ENCODE measurements around the gene KIAA1328. TPM values are rescaled to one million over a fixed set of nuclear protein-coding genes. Genes with fewer than 3 reads are reported as not detected.

KIAA1328 gene
- total RNA-seq, 3 donors from 2014 or later = 17.4 to 36.1 (median 25.6) TPM

DNA sequence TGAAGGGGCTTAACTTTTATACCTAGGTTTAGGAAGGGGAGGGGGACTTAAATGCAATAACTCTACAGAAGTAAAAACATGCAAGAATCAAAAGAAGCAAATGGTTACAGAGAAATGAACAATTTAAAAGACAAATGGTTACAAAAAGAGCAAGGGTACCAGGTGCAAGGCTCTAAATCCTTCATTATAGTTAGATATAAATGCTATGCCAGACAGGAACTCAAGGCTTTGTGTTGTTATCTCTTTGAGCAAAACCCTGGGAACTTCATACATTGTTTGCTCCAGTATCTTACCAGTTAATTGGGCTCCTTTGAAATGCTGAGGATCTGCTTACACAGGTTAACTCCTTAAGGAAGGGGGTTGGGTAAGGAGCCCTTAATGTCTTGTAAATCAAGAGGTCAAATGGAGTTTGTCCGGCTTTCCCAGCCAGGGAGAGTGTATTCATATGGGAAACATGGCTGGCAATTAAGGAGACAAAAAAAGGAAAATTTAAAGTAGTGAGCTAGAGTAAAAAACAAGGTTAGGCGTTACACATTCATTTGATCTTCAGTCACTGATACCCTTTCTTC, 389.2 kb downstream of the KIAA1328 start:
- Histone ChIP-seq H3K9me3 (peaks cover 5 to 8% of the 10 kb centered on the region in 2 donors), H3K27ac (no peak overlapping the region), H3K36me3 (no peaks in the 10 kb centered on the region), H3K4me1 (no peaks in the 10 kb centered on the region), H3K4me3 (no peak overlapping the region), H3K27me3 (no peaks in the 10 kb centered on the region)
- intact Hi-C loops (cut with DNase I; ENCODE audit: low total_unique reads) = no loop called here
- no peak for DNase-seq (ENCODE audit: low spot score in 2 of 2)
- TF ChIP-seq, protein P1, sequence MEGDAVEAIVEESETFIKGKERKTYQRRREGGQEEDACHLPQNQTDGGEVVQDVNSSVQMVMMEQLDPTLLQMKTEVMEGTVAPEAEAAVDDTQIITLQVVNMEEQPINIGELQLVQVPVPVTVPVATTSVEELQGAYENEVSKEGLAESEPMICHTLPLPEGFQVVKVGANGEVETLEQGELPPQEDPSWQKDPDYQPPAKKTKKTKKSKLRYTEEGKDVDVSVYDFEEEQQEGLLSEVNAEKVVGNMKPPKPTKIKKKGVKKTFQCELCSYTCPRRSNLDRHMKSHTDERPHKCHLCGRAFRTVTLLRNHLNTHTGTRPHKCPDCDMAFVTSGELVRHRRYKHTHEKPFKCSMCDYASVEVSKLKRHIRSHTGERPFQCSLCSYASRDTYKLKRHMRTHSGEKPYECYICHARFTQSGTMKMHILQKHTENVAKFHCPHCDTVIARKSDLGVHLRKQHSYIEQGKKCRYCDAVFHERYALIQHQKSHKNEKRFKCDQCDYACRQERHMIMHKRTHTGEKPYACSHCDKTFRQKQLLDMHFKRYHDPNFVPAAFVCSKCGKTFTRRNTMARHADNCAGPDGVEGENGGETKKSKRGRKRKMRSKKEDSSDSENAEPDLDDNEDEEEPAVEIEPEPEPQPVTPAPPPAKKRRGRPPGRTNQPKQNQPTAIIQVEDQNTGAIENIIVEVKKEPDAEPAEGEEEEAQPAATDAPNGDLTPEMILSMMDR (IDR thresholded peaks at IDR 0.05) = no peak
- TF ChIP-seq POLR2AphosphoS5 (IDR thresholded peaks at IDR 0.05) (no peak), POLR2A (IDR thresholded peaks at IDR 0.05) (no peak)

DNA sequence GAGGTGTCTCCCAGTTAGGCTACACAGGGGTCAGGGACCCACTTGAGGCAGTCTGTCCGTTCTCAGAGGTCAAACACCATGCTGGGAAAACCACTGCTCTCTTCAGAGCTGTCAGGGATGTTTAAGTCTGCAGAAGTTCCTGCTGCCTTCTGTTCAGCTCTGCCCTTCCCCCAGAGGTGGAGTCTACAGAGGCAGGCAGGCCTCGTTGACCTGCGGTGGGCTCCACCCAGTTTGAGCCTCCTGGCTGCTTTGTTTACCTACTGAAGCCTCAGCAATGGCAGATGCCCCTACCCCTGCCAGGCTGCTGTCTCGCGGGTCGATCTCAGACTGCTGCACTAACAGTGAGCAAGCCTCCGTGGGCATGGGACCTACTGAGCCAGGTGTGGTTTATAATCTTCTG, 390.3 kb downstream of the KIAA1328 start:
- no peaks in the 10 kb centered on the region for H3K27me3 ChIP-seq
- H3K4me1 ChIP-seq = no peaks in the 10 kb centered on the region
- peaks cover 4 to 8% of the 10 kb centered on the region in 2 donors for H3K9me3 ChIP-seq
- no peak overlapping the region for H3K27ac ChIP-seq
- TF ChIP-seq POLR2AphosphoS5 (IDR thresholded peaks at IDR 0.05) (no peak), POLR2A (IDR thresholded peaks at IDR 0.05) (no peak)
- TF ChIP-seq, protein P1 (IDR thresholded peaks at IDR 0.05) = no peak
- intact Hi-C loops (cut with DNase I; ENCODE audit: low total_unique reads) = no loop called here
- H3K36me3 ChIP-seq = no peaks in the 10 kb centered on the region
- no peak overlapping the region for H3K4me3 ChIP-seq
- DNase-seq (ENCODE audit: low spot score in 2 of 2) = no peak

DNA sequence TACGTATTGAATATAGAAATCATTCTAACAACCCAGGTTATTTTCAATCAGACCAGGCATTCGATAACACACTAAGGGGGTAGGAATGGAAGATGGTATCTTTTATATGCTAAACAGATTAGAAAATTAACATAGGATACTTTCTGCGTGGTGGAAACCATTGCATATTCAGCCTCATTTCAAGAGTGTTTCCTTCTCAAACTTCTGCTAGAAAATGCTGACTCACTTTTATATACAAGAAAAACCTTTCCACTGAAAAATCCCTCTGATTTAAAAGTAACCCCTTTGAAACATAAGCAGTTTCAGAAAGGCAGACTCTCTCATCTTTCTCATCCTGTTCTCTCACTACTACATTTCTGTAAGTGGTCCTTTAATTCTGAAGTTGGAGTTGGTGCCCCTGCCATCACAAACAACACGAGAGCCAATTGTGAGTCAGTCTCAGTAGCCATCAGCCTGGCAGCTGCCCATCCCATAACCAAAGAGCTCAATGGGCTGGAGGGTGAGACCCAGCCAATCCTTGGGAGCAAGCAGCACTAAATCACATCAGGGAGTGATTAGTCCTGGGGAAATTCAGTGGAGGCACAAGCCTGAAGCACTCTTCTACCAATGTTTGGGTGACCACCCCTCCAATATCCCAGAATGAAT, 393.5 kb downstream of the KIAA1328 start:
- TF ChIP-seq, protein P1 (IDR thresholded peaks at IDR 0.05) = no peak
- no peak for TF ChIP-seq POLR2AphosphoS5 (IDR thresholded peaks at IDR 0.05)
- TF ChIP-seq POLR2A (IDR thresholded peaks at IDR 0.05) = no peak
- Histone ChIP-seq H3K27ac (no peak overlapping the region), H3K4me3 (no peak overlapping the region), H3K36me3 (no peaks in the 10 kb centered on the region), H3K4me1 (no peaks in the 10 kb centered on the region), H3K9me3 (peaks cover 0 to 8% of the 10 kb centered on the region in 2 donors), H3K27me3 (no peaks in the 10 kb centered on the region)
- intact Hi-C loops (cut with DNase I; ENCODE audit: low total_unique reads) = no loop called here
- DNase-seq (ENCODE audit: low spot score in 2 of 2) = no peak

DNA sequence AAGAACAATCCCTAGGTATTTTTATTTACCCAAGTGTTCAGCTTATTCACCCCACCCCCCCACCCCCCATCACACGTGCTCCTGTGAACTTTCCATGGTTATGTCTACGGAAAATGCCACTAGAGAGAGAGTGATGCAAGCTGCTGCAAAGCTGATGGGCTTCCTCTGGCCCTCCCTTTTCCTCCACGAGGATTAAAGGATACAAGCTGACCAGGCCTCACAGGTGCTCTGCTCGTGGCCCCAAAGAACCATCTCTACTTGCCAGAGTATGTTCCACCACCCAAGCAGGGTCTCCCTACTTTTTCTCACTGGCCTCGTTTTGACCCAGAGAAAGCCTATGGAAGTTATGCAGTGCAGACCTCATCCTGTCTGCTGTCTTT, 394.1 kb downstream of the KIAA1328 start:
- Histone ChIP-seq H3K27ac (no peak overlapping the region), H3K27me3 (no peaks in the 10 kb centered on the region), H3K36me3 (no peaks in the 10 kb centered on the region), H3K9me3 (peaks cover 0 to 8% of the 10 kb centered on the region in 2 donors), H3K4me3 (no peak overlapping the region), H3K4me1 (no peaks in the 10 kb centered on the region)
- no peak for TF ChIP-seq POLR2A (IDR thresholded peaks at IDR 0.05)
- TF ChIP-seq POLR2AphosphoS5 (IDR thresholded peaks at IDR 0.05) = no peak
- TF ChIP-seq, protein P1 (IDR thresholded peaks at IDR 0.05) = no peak
- DNase-seq (ENCODE audit: low spot score in 2 of 2) = no peak
- intact Hi-C loops (cut with DNase I; ENCODE audit: low total_unique reads) = no loop called here

DNA sequence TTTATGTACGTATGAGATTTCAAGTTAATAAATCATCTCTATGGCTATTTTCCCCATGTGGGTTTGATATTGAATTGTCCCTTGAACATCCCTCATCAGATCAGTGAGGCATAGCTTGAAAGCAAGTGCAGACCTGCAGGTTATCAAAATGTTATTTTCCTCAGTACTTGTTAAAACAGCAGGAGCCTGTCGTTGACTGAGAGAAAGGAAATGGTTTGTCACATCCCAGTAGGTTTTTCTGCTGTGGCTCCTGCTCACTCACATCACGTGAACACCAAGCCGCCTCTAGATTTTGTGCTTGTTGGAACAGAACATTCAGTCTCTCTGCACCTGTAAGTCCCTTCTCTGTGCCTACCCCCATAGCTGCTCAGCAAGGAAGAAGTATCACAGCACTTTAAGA, 396.4 kb downstream of the KIAA1328 start:
- no peaks in the 10 kb centered on the region for H3K27me3 ChIP-seq
- no peak for DNase-seq (ENCODE audit: low spot score in 2 of 2)
- H3K4me3 ChIP-seq = no peak overlapping the region
- no peaks in the 10 kb centered on the region for H3K9me3 ChIP-seq
- no peaks in the 10 kb centered on the region for H3K36me3 ChIP-seq
- H3K4me1 ChIP-seq = no peaks in the 10 kb centered on the region
- intact Hi-C loops (cut with DNase I; ENCODE audit: low total_unique reads) = no loop called here
- TF ChIP-seq, protein P1 (IDR thresholded peaks at IDR 0.05) = no peak
- TF ChIP-seq POLR2AphosphoS5 (IDR thresholded peaks at IDR 0.05) = no peak
- TF ChIP-seq POLR2A (IDR thresholded peaks at IDR 0.05) = no peak
- H3K27ac ChIP-seq = no peak overlapping the region
